Neuronal stem cell (in vitro differentiated cells): ENCODE results near the gene NLRP7.
A peak's percentile ranks its signal among the peaks of the same experiment; 100 is the strongest.
"Not testable (repeated sequence)": the region's sequence is repeated elsewhere in the genome, so short reads cannot be mapped to it uniquely, and the experiment has no call there.

Experiments used
- DNase-seq: peaks from one replicate; pipeline ENCODE4 v3.0.0-alpha.2; 2013; ENCODE audit warnings: low spot score
- H2AFZ ChIP-seq: one replicate; pipeline ENCODE4 v1.6.1; 2013; ENCODE audit warnings: mild to moderate bottlenecking, low read length, inconsistent platforms
- H2AK5ac ChIP-seq: 2 replicates; pipeline ENCODE4 v1.6.1; 2013; ENCODE audit warnings: low read depth, mild to moderate bottlenecking, inconsistent platforms, low read length, moderate library complexity, mixed read lengths
- H2BK120ac ChIP-seq: 2 replicates; pipeline ENCODE4 v1.6.1; 2013; ENCODE audit warnings: low read depth, mild to moderate bottlenecking, inconsistent platforms, low read length, moderate library complexity, mixed read lengths
- H2BK12ac ChIP-seq: one replicate; pipeline ENCODE4 v1.6.1; 2013; ENCODE audit warnings: low read length, inconsistent platforms
- H2BK15ac ChIP-seq: 2 replicates; pipeline ENCODE4 v1.6.1; 2013; ENCODE audit warnings: mild to moderate bottlenecking, low read length, inconsistent platforms, mixed read lengths
- H2BK5ac ChIP-seq: one replicate; pipeline ENCODE4 v1.6.1; 2013; ENCODE audit warnings: inconsistent platforms, mild to moderate bottlenecking, low read length, moderate library complexity
- H3K14ac ChIP-seq: one replicate; pipeline ENCODE4 v1.6.1; 2013; ENCODE audit warnings: low read length, inconsistent platforms
- H3K18ac ChIP-seq: 2 replicates; pipeline ENCODE4 v1.6.1; 2013; ENCODE audit warnings: low read length, inconsistent platforms
- H3K23ac ChIP-seq: 2 replicates; pipeline ENCODE4 v1.6.1; 2013; ENCODE audit warnings: low read depth, mild to moderate bottlenecking, mixed read lengths, low read length, inconsistent platforms; ENCODE audit not compliant: poor library complexity
- H3K27ac ChIP-seq: replicated peaks from 3 replicates; pipeline ENCODE4 v1.5.1; 2013; ENCODE audit warnings: low read length, inconsistent platforms
- H3K27me3 ChIP-seq, 3 experiments: 2 replicates each; pipeline ENCODE4 v1.6.1; 2013; ENCODE audit warnings: low read length in 3 of 3, mild to moderate bottlenecking in 2 of 3, inconsistent platforms in 1 of 3, low read depth in 1 of 3, mixed read lengths in 1 of 3, moderate library complexity in 1 of 3; ENCODE audit not compliant: control insufficient read depth in 3 of 3, insufficient read depth in 3 of 3
- H3K36me3 ChIP-seq, 2 donors: replicated peaks in 1 of 2; 2 replicates each; pipeline ENCODE4 v1.6.1; 2013; ENCODE audit warnings: low read length in 2 of 2; ENCODE audit not compliant: control insufficient read depth in 2 of 2, insufficient read depth in 2 of 2
- H3K4ac ChIP-seq: 2 replicates; pipeline ENCODE4 v1.6.1; 2013; ENCODE audit warnings: inconsistent platforms, mild to moderate bottlenecking, low read length, moderate library complexity
- H3K4me1 ChIP-seq, 2 donors: 1 replicate in 1 of 2; 2 replicates in 1 of 2; pipeline ENCODE4 v1.6.1; 2013; ENCODE audit warnings: low read length in 2 of 2, low read depth in 1 of 2; ENCODE audit not compliant: control insufficient read depth in 2 of 2, insufficient read depth in 1 of 2
- H3K4me2 ChIP-seq: one replicate; pipeline ENCODE4 v1.6.1; 2013; ENCODE audit warnings: mild to moderate bottlenecking, low read length, inconsistent platforms; ENCODE audit not compliant: insufficient read depth, poor library complexity, severe bottlenecking
- H3K4me3 ChIP-seq, 2 donors: 2 replicates each; pipeline ENCODE4 v1.5.1; 2013; ENCODE audit warnings: low read length in 2 of 2, mild to moderate bottlenecking in 2 of 2, inconsistent platforms in 1 of 2, moderate library complexity in 1 of 2
- H3K79me1 ChIP-seq: one replicate; pipeline ENCODE4 v1.6.1; 2013; ENCODE audit warnings: low read depth, mild to moderate bottlenecking, inconsistent platforms, low read length, moderate library complexity
- H3K9ac ChIP-seq: one replicate; pipeline ENCODE4 v1.6.1; 2013; ENCODE audit warnings: mild to moderate bottlenecking, low read depth, low read length, inconsistent platforms; ENCODE audit not compliant: poor library complexity
- H3K9me3 ChIP-seq, 2 donors: replicated peaks in 1 of 2; 2 replicates each; pipeline versions ENCODE3 to v1.6.1; 2013; ENCODE audit warnings: low read length in 2 of 2, mild to moderate bottlenecking in 2 of 2, inconsistent platforms in 1 of 2, low read depth in 1 of 2, mixed read lengths in 1 of 2, moderate library complexity in 1 of 2; ENCODE audit not compliant: control insufficient read depth in 2 of 2, insufficient read depth in 1 of 2
- H4K8ac ChIP-seq: one replicate; pipeline ENCODE4 v1.6.1; 2013; ENCODE audit warnings: low read depth, mild to moderate bottlenecking, inconsistent platforms, low read length, moderate library complexity
- H4K91ac ChIP-seq: one replicate; pipeline ENCODE4 v1.6.1; 2013; ENCODE audit warnings: low read length, low read depth, mild to moderate bottlenecking, inconsistent platforms; ENCODE audit not compliant: poor library complexity
- WGBS, 2 donors: extraction: QIAGEN DNeasy Blood & Tissue Kit; methylation state at CpG; one replicate each; pipeline ENCODE4 v1.1.7; 2013; ENCODE audit warnings: missing lambda C conversion rate in 2 of 2, mixed read lengths in 1 of 2; ENCODE audit not compliant: insufficient read length in 2 of 2, insufficient replicate concordance in 1 of 2; ENCODE audit errors: extremely low coverage in 2 of 2; 5-methylcytosine and 5-hydroxymethylcytosine counted together

Gene NLRP7

GRCh38 chr19:54965055-54965454 lies 17.7 kb upstream of the NLRP7 start:
- H3K18ac ChIP-seq, H2BK120ac ChIP-seq, H3K9me3 ChIP-seq, H3K14ac ChIP-seq, H3K79me1 ChIP-seq, H3K4me2 ChIP-seq, H2BK15ac ChIP-seq, H3K27ac ChIP-seq, H3K4me1 ChIP-seq, H3K4ac ChIP-seq, H4K91ac ChIP-seq, DNase-seq, H3K4me3 ChIP-seq, H4K8ac ChIP-seq, H2BK5ac ChIP-seq, H2BK12ac ChIP-seq, H2AK5ac ChIP-seq, H3K23ac ChIP-seq, H2AFZ ChIP-seq, H3K9ac ChIP-seq, H3K27me3 ChIP-seq, H3K36me3 ChIP-seq: not testable (repeated sequence)
- WGBS, 2 donors: no CpG with 5 or more reads among the region's 15 CpGs

GRCh38 chr19:54959840-54960239 lies 12.5 kb upstream of the NLRP7 start:
- Histone ChIP-seq H4K8ac (no peak overlapping the region), H3K79me1 (no peaks in the 10 kb centered on the region), H3K23ac (no peak overlapping the region), H2BK5ac (no peak overlapping the region), H3K4me2 (no peak overlapping the region), H3K4me1 (peaks cover 0 to 2% of the 10 kb centered on the region in 2 donors), H2BK12ac (no peak overlapping the region), H3K4ac (no peak overlapping the region), H3K4me3 (no peak overlapping the region), H3K14ac (no peak overlapping the region), H3K36me3 (no peaks in the 10 kb centered on the region), H3K9ac (no peak overlapping the region), H2BK120ac (no peak overlapping the region), H4K91ac (no peak overlapping the region), H3K9me3 (peaks cover 0 to 1% of the 10 kb centered on the region in 2 donors), H2AK5ac (no peak overlapping the region), H3K27ac (no peak overlapping the region), H2BK15ac (no peak overlapping the region), H3K18ac (no peak overlapping the region), H3K27me3 (no peaks in the 10 kb centered on the region), H2AFZ (no peak overlapping the region)
- no CpG with 5 or more reads among the region's 8 CpGs for WGBS, 2 donors
- DNase-seq: no peak

GRCh38 chr19:54955376-54955775 lies 8.0 kb upstream of the NLRP7 start:
- Histone ChIP-seq H3K4me1 (peaks cover 6 to 8% of the 10 kb centered on the region in 2 donors), H3K9me3 (no peaks in the 10 kb centered on the region), H2AFZ (no peak overlapping the region), H2BK120ac (no peak overlapping the region), H2BK15ac (no peak overlapping the region), H2BK5ac (no peak overlapping the region), H3K36me3 (no peaks in the 10 kb centered on the region), H3K79me1 (no peaks in the 10 kb centered on the region), H4K8ac (no peak overlapping the region), H4K91ac (no peak overlapping the region), H2BK12ac (no peak overlapping the region), H3K9ac (peak overlapping the region; percentile 30), H3K14ac (no peak overlapping the region), H3K27ac (no peak overlapping the region), H3K4me3 (no peak overlapping the region), H3K27me3 (no peaks in the 10 kb centered on the region), H3K23ac (no peak overlapping the region), H3K18ac (no peak overlapping the region), H3K4ac (no peak overlapping the region), H3K4me2 (no peak overlapping the region), H2AK5ac (no peak overlapping the region)
- no CpG with 5 or more reads among the region's 11 CpGs for WGBS, 2 donors
- no peak for DNase-seq

- not testable (repeated sequence) for H2BK15ac ChIP-seq, H3K14ac ChIP-seq, H3K4ac ChIP-seq, H2BK12ac ChIP-seq, H3K4me2 ChIP-seq, H3K79me1 ChIP-seq, H3K9me3 ChIP-seq, H3K23ac ChIP-seq, H4K8ac ChIP-seq, H3K18ac ChIP-seq, H2BK120ac ChIP-seq, DNase-seq, H3K27me3 ChIP-seq, H2AK5ac ChIP-seq, H3K27ac ChIP-seq, H3K4me1 ChIP-seq, H2BK5ac ChIP-seq, H3K36me3 ChIP-seq, H3K4me3 ChIP-seq, H3K9ac ChIP-seq, H4K91ac ChIP-seq
- H2AFZ ChIP-seq: peak overlapping the region; percentile 71
- whole genome bisulfite sequencing, 2 donors: no CpG with 5 or more reads among the region's 10 CpGs
Measured at GRCh38 chr19:54953345-54953713, 6.0 kb upstream of the NLRP7 start.
